PFSK-1 (cell line): ENCODE data around the gene SERP2.

Experiments
- FOXP2 ChIP-seq: optimal IDR thresholded peaks from 2 replicates; pipeline ENCODE3; 2011; ENCODE audit warnings: borderline replicate concordance, control low read depth, inconsistent platforms; ENCODE audit not compliant: insufficient read depth; ENCODE audit errors: extremely low read length, extremely low read depth
- POLR2AphosphoS5 ChIP-seq: IDR thresholded peaks from 2 replicates; pipeline ENCODE4 v1.6.1; 2012; ENCODE audit warnings: low read depth, mild to moderate bottlenecking, control low read depth, low read length, moderate library complexity
- SIN3A ChIP-seq: IDR thresholded peaks from 2 replicates; pipeline ENCODE4 v1.6.1; 2012; ENCODE audit warnings: mild to moderate bottlenecking, low read length, moderate library complexity, borderline replicate concordance; ENCODE audit not compliant: insufficient read depth
- TAF1 ChIP-seq: IDR thresholded peaks from 2 replicates; pipeline ENCODE4 v1.6.1; 2012; ENCODE audit warnings: low read length, control low read depth, borderline replicate concordance; ENCODE audit not compliant: insufficient read depth
- TF ChIP-seq, protein P1 (sequence below), 2 experiments: IDR thresholded peaks; 2 replicates each; pipeline versions ENCODE4 v1.6.1 to v1.8.0; 2011 to 2012; ENCODE audit warnings: low read depth in 2 of 2, low read length in 2 of 2, control low read depth in 1 of 2, inconsistent platforms in 1 of 2, mild to moderate bottlenecking in 1 of 2, moderate library complexity in 1 of 2; ENCODE audit not compliant: insufficient read depth in 1 of 2

SERP2 gene

DNA sequence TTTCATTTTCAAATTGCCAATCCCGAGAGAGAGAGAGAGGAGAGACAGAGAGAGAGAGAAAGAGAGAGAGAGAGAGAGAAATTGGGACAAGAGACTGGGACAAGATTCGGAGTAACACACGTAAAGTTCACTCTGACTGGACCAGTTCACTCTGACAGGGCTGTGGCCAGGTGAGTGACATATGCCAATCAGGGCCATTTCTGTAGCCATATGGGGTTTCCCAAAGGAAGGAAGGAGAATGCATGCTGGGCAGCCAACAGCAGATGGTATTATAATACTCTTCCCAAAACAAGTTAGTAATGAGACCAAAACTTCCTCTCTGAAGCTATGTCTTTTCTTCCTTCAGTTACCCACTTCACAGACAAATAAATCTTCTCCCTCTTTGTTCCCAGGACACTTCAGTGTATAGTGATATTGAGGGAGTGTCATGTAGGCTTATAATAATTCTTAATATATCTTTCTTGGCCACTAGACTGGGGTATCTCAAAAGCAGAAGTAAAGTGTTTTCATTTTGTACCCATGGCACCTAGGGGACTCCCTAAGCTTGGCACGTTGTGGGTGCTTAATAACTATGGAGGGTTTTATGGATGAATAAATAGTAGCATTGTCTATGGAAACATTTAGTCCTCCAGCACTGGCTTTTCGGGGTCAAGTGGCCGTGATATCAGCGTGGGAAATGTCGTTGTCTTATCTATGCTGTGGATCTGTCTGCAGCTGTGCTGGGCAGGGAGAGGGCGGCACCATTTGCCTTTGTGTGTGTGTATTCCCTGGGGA is 51.6 kb downstream of the SERP2 start:
- TF ChIP-seq FOXP2: no peak
- no peak for TF ChIP-seq TAF1
- TF ChIP-seq SIN3A: no peak
- TF ChIP-seq, protein P1, sequence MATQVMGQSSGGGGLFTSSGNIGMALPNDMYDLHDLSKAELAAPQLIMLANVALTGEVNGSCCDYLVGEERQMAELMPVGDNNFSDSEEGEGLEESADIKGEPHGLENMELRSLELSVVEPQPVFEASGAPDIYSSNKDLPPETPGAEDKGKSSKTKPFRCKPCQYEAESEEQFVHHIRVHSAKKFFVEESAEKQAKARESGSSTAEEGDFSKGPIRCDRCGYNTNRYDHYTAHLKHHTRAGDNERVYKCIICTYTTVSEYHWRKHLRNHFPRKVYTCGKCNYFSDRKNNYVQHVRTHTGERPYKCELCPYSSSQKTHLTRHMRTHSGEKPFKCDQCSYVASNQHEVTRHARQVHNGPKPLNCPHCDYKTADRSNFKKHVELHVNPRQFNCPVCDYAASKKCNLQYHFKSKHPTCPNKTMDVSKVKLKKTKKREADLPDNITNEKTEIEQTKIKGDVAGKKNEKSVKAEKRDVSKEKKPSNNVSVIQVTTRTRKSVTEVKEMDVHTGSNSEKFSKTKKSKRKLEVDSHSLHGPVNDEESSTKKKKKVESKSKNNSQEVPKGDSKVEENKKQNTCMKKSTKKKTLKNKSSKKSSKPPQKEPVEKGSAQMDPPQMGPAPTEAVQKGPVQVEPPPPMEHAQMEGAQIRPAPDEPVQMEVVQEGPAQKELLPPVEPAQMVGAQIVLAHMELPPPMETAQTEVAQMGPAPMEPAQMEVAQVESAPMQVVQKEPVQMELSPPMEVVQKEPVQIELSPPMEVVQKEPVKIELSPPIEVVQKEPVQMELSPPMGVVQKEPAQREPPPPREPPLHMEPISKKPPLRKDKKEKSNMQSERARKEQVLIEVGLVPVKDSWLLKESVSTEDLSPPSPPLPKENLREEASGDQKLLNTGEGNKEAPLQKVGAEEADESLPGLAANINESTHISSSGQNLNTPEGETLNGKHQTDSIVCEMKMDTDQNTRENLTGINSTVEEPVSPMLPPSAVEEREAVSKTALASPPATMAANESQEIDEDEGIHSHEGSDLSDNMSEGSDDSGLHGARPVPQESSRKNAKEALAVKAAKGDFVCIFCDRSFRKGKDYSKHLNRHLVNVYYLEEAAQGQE (IDR thresholded peaks at IDR 0.05; ENCODE audit: insufficient read depth in 1 of 2, low read depth in 2 of 2, low read length in 2 of 2): no peak
- TF ChIP-seq POLR2AphosphoS5: no peak

DNA sequence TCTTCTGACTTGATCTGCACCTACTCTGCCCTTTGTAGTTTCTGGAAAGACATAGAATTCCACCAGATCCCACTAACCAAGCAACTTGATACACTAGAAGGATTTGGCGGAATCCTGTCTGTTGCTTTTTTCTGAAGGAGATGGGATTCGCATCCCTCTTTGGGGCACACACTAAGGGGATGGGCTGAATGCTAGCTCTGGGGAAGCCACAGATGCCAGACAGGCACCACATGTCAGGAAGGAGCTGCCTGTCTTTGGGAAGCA is 52.1 kb downstream of the SERP2 start:
- TF ChIP-seq SIN3A (no peak), TAF1 (no peak), FOXP2 (no peak), POLR2AphosphoS5 (no peak)
- TF ChIP-seq, protein P1 (IDR thresholded peaks at IDR 0.05; ENCODE audit: insufficient read depth in 1 of 2, low read depth in 2 of 2, low read length in 2 of 2): no peak

DNA sequence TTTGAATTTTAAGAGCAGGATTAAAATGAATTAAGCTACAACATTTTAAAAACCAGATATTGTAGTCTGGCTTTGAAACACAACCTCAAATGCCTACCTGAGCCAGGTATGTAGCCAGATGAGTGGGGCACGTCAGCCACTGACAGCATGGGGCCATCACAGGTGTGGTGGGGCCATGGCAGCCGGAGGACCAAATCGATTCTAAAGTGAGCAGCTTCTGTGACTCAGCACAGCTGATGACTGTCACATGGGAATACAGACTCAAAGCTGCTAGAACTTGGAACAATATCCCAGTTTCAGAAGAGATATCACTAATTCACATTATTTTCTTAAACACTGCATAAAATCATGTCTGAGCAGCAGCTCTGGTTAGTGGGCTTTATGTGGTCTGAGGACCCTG is 52.8 kb downstream of the SERP2 start:
- TF ChIP-seq POLR2AphosphoS5: no peak
- TF ChIP-seq TAF1: no peak
- no peak for TF ChIP-seq SIN3A
- no peak for TF ChIP-seq FOXP2

DNA sequence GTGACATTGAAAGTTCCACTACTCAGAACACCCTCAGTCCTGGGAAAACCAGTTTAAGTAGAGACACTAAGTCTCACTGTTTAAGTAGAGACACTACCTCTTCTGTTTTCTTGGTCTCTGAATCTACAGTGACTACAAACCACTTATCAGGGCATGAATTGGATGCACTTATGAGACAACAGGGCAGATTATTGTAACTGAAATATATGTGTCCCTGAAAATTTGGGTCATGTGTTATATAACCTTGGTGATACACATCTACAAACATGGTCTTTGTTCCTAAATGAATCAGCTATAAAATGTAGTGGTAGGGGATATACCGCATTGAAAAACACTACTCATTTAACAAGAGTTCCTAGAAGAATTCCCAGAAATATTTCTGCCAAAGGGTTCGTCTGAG is 55.7 kb downstream of the SERP2 start:
- TF ChIP-seq FOXP2: no peak
- TF ChIP-seq, protein P1 (IDR thresholded peaks at IDR 0.05; ENCODE audit: insufficient read depth in 1 of 2, low read depth in 2 of 2, low read length in 2 of 2): no peak
- TF ChIP-seq POLR2AphosphoS5: no peak
- no peak for TF ChIP-seq TAF1
- no peak for TF ChIP-seq SIN3A

DNA sequence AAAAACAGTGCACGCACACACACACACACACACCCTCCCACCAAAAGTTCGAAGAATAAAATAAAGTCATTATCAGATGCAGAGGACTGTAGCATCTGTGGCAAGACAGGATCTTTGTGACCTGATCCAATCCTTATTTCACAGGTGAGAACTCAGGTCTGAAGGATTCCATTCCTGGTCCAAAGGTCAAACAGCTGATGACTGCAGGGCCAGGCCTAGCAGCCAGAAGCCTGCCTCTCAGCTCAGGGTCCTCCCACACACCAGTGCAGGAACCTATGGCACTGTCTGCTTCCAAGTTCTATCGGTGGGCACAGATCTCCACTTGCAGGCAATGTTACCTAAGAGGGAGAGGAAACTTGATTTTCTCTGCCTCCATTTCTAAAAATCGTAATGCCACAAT is 57.5 kb downstream of the SERP2 start:
- TF ChIP-seq FOXP2 (no peak), TAF1 (no peak), SIN3A (no peak)
- TF ChIP-seq, protein P1 (IDR thresholded peaks at IDR 0.05; ENCODE audit: insufficient read depth in 1 of 2, low read depth in 2 of 2, low read length in 2 of 2): no peak
